Esophagus squamous epithelium (tissue), 5 donors: ENCODE data around the gene ENOPH1. TPM values are rescaled to one million over a fixed set of nuclear protein-coding genes. Genes with fewer than 3 reads are reported as not detected.
A peak's percentile ranks its signal among the peaks of the same experiment; 100 is the strongest.

ENCODE experiments used
- DNase-seq: peaks from one replicate; lab custom pipeline; 2025; lab: John Stamatoyannopoulos, UW
- H3K27ac ChIP-seq, 4 donors: fragments of 200-600 bp; sonication (generic); one replicate each; pipeline ENCODE4 v1.5.1; 2016 to 2019; ENCODE audit warnings: mild to moderate bottlenecking in 1 of 4
- H3K27me3 ChIP-seq, 4 donors: fragments of 200-600 bp; sonication (generic); 1 replicate in 3 of 4; 2 replicates in 1 of 4; pipeline versions ENCODE4 v1.5.1 to v1.6.0; 2017 to 2021; ENCODE audit warnings: antibody characterized with exemption in 1 of 4
- H3K36me3 ChIP-seq, 3 donors: fragments of 200-600 bp; sonication (generic); one replicate each; pipeline ENCODE4 v1.5.1; 2016 to 2019
- H3K4me1 ChIP-seq, 3 donors: fragments of 200-600 bp; sonication (generic); one replicate each; pipeline ENCODE4 v1.5.1; 2017 to 2019
- H3K4me3 ChIP-seq, 4 donors: fragments of 200-600 bp; sonication (generic); 1 replicate in 3 of 4; 2 replicates in 1 of 4; pipeline ENCODE4 v1.5.1; 2016 to 2019; ENCODE audit warnings: mild to moderate bottlenecking in 2 of 4, moderate library complexity in 1 of 4
- H3K9me3 ChIP-seq, 3 donors: fragments of 200-600 bp; sonication (generic); one replicate each; pipeline ENCODE4 v1.5.1; 2016 to 2019
- CTCF ChIP-seq, 6 experiments: fragments of 450-650 bp in 4 of 6; fragments of 200-600 bp in 2 of 6; sonication (generic) in 2 of 6; IDR thresholded peaks; one replicate each; pipeline ENCODE4 v1.5.1; 2016 to 2019; ENCODE audit warnings: antibody characterized with exemption in 6 of 6, mild to moderate bottlenecking in 4 of 6, moderate library complexity in 4 of 6
- POLR2A ChIP-seq, 4 donors: fragments of 450-650 bp; IDR thresholded peaks; one replicate each; pipeline ENCODE4 v1.6.1; 2017; ENCODE audit warnings: antibody characterized with exemption in 4 of 4, mild to moderate bottlenecking in 4 of 4, moderate library complexity in 3 of 4
- WGBS, 2 donors: methylation state at CpG; one replicate each; pipeline ENCODE4 v1.1.5; 2018; 5-methylcytosine and 5-hydroxymethylcytosine counted together
- intact Hi-C: fragments of 100-400 bp; cut with DNase I; formaldehyde crosslinking; loops from one replicate; pipeline ENCODE4 v1.15.0; 2022
- total RNA-seq, 4 donors: library from RNA; depleted of rRNA; stranded (reverse); fragments of >200 nt; gene quantifications; one replicate each; pipeline ENCODE4 v1.1.0, GENCODE V29; 2016
- donor health status: DM: yes; HTN: yes; CAD: no.

Gene ENOPH1
- total RNA-seq, 4 donors from 2014 or later: 21.3 to 39.8 (median 29.9) TPM

- Histone ChIP-seq H3K27me3 (no peaks in the 10 kb centered on the region), H3K9me3 (no peaks in the 10 kb centered on the region), H3K27ac (peak overlapping the region in 2 of 4 donors; percentile 53 to 61), H3K4me3 (no peak overlapping the region), H3K4me1 (peaks cover 0 to 67% (median 13%) of the 10 kb centered on the region in 3 donors), H3K36me3 (peaks cover 0 to 7% (median 0%) of the 10 kb centered on the region in 3 donors)
- no peak for TF ChIP-seq CTCF (IDR thresholded peaks at IDR 0.05)
- TF ChIP-seq POLR2A (IDR thresholded peaks at IDR 0.05): no peak
- WGBS, 2 donors: 90 to 96% methylated on average over 4 of the region's 4 CpGs
- intact Hi-C loops: no loop called here
- no peak for DNase-seq
These were observed 6.4 kb downstream of the ENOPH1 start for GRCh38 chr4:82436780-82437179.

GRCh38 chr4:82437285-82438005 lies 7.1 kb downstream of the ENOPH1 start:
- no peaks in the 10 kb centered on the region for H3K27me3 ChIP-seq
- intact Hi-C loops: no loop called here
- H3K27ac ChIP-seq: peak overlapping the region; percentile 0 to 61 (median 46)
- no peaks in the 10 kb centered on the region for H3K9me3 ChIP-seq
- no peak for TF ChIP-seq POLR2A (IDR thresholded peaks at IDR 0.05)
- no peak for TF ChIP-seq CTCF (IDR thresholded peaks at IDR 0.05)
- peaks cover 0 to 60% (median 7%) of the 10 kb centered on the region in 3 donors for H3K4me1 ChIP-seq
- 43 to 51% methylated on average over 4 of the region's 4 CpGs for WGBS, 2 donors
- H3K4me3 ChIP-seq: no peak overlapping the region
- no peak for DNase-seq
- peaks cover 0 to 7% (median 0%) of the 10 kb centered on the region in 3 donors for H3K36me3 ChIP-seq

DNA sequence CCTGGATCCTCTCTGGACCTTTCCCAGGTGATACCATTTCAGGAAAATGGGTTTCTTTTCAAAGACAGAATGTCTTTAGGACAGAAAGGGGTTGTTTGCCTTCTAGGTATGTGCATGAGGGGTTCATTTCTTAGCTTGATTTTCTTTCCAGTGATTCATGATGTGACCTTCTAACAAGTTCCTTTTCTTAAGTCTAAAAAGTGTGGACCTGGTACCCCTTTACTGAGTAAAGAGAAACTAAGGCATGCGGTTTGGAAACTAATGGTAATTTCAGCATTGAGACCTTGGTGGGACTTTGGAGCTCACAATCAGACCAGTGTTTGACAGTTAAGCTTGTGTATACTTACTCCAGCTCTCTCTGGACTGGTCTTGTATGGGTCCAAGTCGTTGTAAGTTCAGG lies 8.7 kb downstream of the ENOPH1 start:
- intact Hi-C loops: no loop called here
- Histone ChIP-seq H3K27ac (no peak overlapping the region), H3K9me3 (no peaks in the 10 kb centered on the region), H3K4me1 (peaks cover 0 to 46% (median 7%) of the 10 kb centered on the region in 3 donors), H3K4me3 (no peak overlapping the region), H3K27me3 (no peaks in the 10 kb centered on the region), H3K36me3 (peaks cover 0 to 22% (median 0%) of the 10 kb centered on the region in 3 donors)
- no peak for TF ChIP-seq POLR2A (IDR thresholded peaks at IDR 0.05)
- TF ChIP-seq CTCF (IDR thresholded peaks at IDR 0.05): no peak
- DNase-seq: no peak
- WGBS, 2 donors: 87 to 94% methylated on average over 2 of the region's 2 CpGs

DNA sequence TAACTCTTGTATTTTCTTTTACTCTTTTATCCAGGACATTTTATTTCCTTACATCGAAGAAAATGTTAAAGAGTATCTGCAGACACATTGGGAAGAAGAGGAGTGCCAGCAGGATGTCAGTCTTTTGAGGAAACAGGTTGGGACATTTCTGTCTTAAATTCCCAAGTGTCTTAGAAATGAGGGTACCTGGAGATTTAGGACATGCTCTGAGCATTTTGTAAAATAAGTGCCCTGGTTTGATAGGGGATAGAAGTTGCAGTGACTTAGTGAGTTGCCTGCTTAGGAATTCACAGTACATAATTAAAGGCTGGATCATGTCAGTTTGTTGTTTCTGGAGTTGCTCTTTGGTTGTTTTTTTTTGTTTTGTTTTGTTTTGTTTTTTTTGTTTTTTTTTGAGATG lies 17.5 kb downstream of the ENOPH1 start:
- TF ChIP-seq CTCF (IDR thresholded peaks at IDR 0.05) (no peak), POLR2A (IDR thresholded peaks at IDR 0.05) (no peak)
- intact Hi-C loops: no loop called here
- peaks cover 0 to 66% (median 17%) of the 10 kb centered on the region in 3 donors for H3K36me3 ChIP-seq
- H3K27me3 ChIP-seq: no peaks in the 10 kb centered on the region
- H3K27ac ChIP-seq: no peak overlapping the region
- H3K4me1 ChIP-seq: peaks cover 0 to 5% (median 0%) of the 10 kb centered on the region in 3 donors
- no peak overlapping the region for H3K4me3 ChIP-seq
- WGBS, 2 donors: 84 to 85% methylated on average over 1 of the region's 1 CpG
- no peak for DNase-seq
- no peaks in the 10 kb centered on the region for H3K9me3 ChIP-seq

DNA sequence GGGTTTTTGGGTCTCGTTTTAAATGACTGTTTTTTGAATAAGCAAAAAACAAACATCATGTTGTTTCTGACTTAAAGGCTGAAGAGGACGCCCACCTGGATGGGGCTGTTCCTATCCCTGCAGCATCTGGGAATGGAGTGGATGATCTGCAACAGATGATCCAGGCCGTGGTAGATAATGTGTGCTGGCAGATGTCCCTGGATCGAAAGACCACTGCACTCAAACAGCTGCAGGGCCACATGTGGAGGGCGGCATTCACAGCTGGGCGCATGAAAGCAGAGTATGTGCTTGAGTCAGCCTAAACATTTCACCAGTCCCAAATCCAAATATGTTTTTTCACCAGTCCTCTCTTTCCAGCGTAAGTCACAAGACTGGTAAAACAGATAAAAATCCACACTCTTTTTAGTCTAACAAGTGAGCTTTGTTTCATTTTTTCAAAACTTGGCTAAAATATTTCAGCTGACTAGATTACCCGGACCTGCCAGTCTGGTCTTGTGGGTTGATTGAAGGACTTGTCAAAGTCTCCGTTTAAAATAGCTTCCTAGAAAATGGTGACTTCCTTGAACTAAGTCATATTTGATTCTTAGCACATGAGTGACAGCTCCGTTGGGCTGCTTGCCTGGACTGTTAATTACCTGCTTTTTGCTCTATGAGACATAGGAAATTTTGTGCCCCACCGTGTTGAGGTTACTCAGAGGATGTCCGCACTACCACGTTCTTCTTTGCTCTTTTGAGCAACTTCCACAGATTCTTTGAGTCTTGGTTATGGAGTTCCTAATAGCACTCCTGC lies 20.8 kb downstream of the ENOPH1 start:
- DNase-seq: no peak
- TF ChIP-seq CTCF (IDR thresholded peaks at IDR 0.05): no peak
- no peak for TF ChIP-seq POLR2A (IDR thresholded peaks at IDR 0.05)
- intact Hi-C loops: no loop called here
- Histone ChIP-seq H3K9me3 (no peaks in the 10 kb centered on the region), H3K27ac (no peak overlapping the region), H3K36me3 (peaks cover 0 to 87% (median 17%) of the 10 kb centered on the region in 3 donors), H3K4me1 (peaks cover 0 to 5% (median 0%) of the 10 kb centered on the region in 3 donors), H3K4me3 (no peak overlapping the region), H3K27me3 (no peaks in the 10 kb centered on the region)
- WGBS, 2 donors: 77 to 78% methylated on average over 11 to 13 of the region's 13 CpGs
